Measurements from ENCODE around the gene BCKDK. TPM values are rescaled to one million over a fixed set of nuclear protein-coding genes. Genes with fewer than 3 reads are reported as not detected.

Gene BCKDK
- polyA plus RNA-seq, 1 of the 3 experiments (the other 2 are of a cell fraction) = 73.2 TPM

DNA sequence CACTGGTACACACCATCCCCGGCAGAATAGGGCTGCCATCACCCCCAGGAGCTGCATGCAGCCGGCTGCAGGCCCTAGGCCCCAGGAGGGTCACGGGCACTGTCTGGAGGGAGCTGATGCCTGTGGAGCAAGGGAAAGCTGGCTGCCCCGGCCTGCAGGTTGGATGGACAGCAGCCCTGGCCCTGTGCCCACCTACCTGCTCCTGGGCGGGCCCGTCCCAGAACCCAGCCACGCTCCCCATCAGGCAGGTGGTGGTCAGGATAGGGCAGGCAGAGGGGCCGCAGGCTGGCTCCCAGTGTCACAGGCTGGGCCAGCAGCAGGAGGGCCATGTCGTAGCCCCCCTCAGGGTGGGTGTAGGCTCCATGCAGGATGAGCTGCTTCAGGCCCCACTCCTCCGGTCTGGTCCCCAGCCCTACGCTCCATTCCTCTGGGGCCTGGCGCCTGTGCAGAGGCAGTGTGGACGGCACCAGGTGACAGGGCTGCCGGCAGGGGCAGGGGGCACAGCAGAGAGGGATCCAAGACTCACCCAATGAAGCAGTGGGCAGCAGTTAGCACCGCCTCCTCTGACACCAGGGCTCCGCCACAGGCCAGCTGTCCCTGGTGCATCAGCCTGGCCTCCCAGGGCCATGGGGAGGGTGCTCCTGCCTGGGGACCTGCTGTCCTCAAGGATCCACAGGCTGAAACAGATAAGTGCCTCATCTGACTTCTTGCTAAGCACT lies 23.4 kb upstream of the BCKDK start (continued):
- TF ChIP-seq, protein P1, sequence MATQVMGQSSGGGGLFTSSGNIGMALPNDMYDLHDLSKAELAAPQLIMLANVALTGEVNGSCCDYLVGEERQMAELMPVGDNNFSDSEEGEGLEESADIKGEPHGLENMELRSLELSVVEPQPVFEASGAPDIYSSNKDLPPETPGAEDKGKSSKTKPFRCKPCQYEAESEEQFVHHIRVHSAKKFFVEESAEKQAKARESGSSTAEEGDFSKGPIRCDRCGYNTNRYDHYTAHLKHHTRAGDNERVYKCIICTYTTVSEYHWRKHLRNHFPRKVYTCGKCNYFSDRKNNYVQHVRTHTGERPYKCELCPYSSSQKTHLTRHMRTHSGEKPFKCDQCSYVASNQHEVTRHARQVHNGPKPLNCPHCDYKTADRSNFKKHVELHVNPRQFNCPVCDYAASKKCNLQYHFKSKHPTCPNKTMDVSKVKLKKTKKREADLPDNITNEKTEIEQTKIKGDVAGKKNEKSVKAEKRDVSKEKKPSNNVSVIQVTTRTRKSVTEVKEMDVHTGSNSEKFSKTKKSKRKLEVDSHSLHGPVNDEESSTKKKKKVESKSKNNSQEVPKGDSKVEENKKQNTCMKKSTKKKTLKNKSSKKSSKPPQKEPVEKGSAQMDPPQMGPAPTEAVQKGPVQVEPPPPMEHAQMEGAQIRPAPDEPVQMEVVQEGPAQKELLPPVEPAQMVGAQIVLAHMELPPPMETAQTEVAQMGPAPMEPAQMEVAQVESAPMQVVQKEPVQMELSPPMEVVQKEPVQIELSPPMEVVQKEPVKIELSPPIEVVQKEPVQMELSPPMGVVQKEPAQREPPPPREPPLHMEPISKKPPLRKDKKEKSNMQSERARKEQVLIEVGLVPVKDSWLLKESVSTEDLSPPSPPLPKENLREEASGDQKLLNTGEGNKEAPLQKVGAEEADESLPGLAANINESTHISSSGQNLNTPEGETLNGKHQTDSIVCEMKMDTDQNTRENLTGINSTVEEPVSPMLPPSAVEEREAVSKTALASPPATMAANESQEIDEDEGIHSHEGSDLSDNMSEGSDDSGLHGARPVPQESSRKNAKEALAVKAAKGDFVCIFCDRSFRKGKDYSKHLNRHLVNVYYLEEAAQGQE (IDR thresholded peaks at IDR 0.05; ENCODE audit: low read depth, low read length) = no peak
- TF ChIP-seq EP300 (IDR thresholded peaks at IDR 0.05; ENCODE audit: borderline replicate concordance in 1 of 2, low read depth in 1 of 2, low read length in 1 of 2) = no peak

DNA sequence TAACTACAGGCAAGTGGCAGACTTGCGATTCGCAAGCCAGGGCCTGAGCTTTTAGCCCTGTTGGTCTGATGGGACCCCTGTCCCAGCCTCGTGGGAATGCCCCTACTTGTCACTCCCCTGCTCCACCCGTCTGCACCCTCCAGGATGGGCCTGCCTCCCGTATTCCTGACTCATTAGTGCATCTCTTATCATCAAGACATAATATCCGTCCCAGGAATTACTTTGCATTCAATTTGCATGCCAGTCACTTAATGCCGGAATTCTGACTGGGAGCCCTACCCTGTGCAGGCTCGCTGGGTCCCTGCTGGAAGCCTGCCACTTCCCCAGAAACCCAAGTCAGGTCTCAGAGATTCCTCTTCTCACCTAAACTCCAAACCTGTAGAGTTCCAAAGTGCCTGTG lies 22.8 kb upstream of the BCKDK start:
- TF ChIP-seq JUND (IDR thresholded peaks at IDR 0.05) (no peak), FOSL2 (IDR thresholded peaks at IDR 0.05; ENCODE audit: borderline replicate concordance, low read depth) (no peak), TAF1 (IDR thresholded peaks at IDR 0.05; ENCODE audit: borderline replicate concordance, low read depth, low read length) (no peak), EP300 (IDR thresholded peaks at IDR 0.05; ENCODE audit: borderline replicate concordance in 1 of 2, low read depth in 1 of 2, low read length in 1 of 2) (no peak), YY1 (IDR thresholded peaks at IDR 0.05; ENCODE audit: low read depth) (no peak), GATA2 (CRISPR knock-in tag; IDR thresholded peaks at IDR 0.05) (no peak), NFIC (IDR thresholded peaks at IDR 0.05; ENCODE audit: borderline replicate concordance) (no peak), GABPA (IDR thresholded peaks at IDR 0.05; ENCODE audit: low read depth) (no peak), MEF2A (IDR thresholded peaks at IDR 0.05; ENCODE audit: borderline replicate concordance, low read depth) (no peak), POLR2AphosphoS5 (IDR thresholded peaks at IDR 0.05; ENCODE audit: low read depth, low read length) (no peak), TCF12 (IDR thresholded peaks at IDR 0.05) (no peak), RFX5 (IDR thresholded peaks at IDR 0.05; ENCODE audit: low read length) (no peak)
- TF ChIP-seq, protein P2, sequence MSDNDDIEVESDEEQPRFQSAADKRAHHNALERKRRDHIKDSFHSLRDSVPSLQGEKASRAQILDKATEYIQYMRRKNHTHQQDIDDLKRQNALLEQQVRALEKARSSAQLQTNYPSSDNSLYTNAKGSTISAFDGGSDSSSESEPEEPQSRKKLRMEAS (IDR thresholded peaks at IDR 0.05; ENCODE audit: low read depth) = no peak
- TF ChIP-seq, protein P3, sequence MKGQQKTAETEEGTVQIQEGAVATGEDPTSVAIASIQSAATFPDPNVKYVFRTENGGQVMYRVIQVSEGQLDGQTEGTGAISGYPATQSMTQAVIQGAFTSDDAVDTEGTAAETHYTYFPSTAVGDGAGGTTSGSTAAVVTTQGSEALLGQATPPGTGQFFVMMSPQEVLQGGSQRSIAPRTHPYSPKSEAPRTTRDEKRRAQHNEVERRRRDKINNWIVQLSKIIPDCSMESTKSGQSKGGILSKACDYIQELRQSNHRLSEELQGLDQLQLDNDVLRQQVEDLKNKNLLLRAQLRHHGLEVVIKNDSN (IDR thresholded peaks at IDR 0.05; ENCODE audit: borderline replicate concordance, low read depth) = no peak
- TF ChIP-seq, protein P4, sequence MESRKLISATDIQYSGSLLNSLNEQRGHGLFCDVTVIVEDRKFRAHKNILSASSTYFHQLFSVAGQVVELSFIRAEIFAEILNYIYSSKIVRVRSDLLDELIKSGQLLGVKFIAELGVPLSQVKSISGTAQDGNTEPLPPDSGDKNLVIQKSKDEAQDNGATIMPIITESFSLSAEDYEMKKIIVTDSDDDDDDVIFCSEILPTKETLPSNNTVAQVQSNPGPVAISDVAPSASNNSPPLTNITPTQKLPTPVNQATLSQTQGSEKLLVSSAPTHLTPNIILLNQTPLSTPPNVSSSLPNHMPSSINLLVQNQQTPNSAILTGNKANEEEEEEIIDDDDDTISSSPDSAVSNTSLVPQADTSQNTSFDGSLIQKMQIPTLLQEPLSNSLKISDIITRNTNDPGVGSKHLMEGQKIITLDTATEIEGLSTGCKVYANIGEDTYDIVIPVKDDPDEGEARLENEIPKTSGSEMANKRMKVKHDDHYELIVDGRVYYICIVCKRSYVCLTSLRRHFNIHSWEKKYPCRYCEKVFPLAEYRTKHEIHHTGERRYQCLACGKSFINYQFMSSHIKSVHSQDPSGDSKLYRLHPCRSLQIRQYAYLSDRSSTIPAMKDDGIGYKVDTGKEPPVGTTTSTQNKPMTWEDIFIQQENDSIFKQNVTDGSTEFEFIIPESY (IDR thresholded peaks at IDR 0.05; ENCODE audit: borderline replicate concordance, low read depth) = no peak
- POLR2A ChIA-PET = interaction anchor here (1.2 to 2.1 kb wide), 3 partner anchors 9 to 32 kb away, joined by 5 to 8 read pairs (median 5); partner anchors contain the start of genes KAT8, ZNF646 and ZNF668
- H3K9ac ChIP-seq = no peak overlapping the region
- no peaks in the 10 kb centered on the region for H3K9me2 ChIP-seq
- no peaks in the 10 kb centered on the region for H3K27me3 ChIP-seq (ENCODE audit: insufficient read depth)
- CTCF ChIA-PET = interaction anchor here (3.0 kb wide), 1 partner anchor 57 kb away, joined by 12 read pairs; no protein-coding TSS in a partner anchor
- DNase-seq = no peak
- WGBS (ENCODE audit: low lambda C conversion rate) = 87% methylated on average over 8 of the region's 8 CpGs
- no peaks in the 10 kb centered on the region for H3F3A ChIP-seq (replicated peaks; ENCODE audit: insufficient read depth)
- H3K4me3 ChIP-seq (ENCODE audit: low read depth in 2 of 2, low read length in 1 of 2) = no peak overlapping the region
- H3K9me3 ChIP-seq = no peaks in the 10 kb centered on the region
- H3K4me1 ChIP-seq (ENCODE audit: control insufficient read depth in 1 of 2, insufficient read depth in 2 of 2, low read depth in 1 of 2, low read length in 1 of 2) = peaks cover 0 to 1% of the 10 kb centered on the region in 2 experiments; a peak in 2 of 4 replicates
- H4K20me1 ChIP-seq (ENCODE audit: insufficient read depth) = peaks cover 8% of the 10 kb centered on the region; the same call in 1 of the 2 replicates
- no peak overlapping the region for H3K27ac ChIP-seq (ENCODE audit: low read depth in 2 of 2, low read length in 1 of 2)
- no peak overlapping the region for H2AFZ ChIP-seq (ENCODE audit: low read depth)
- H3K36me3 ChIP-seq (replicated peaks in 1 of 2; ENCODE audit: control insufficient read depth in 1 of 2, insufficient read depth in 2 of 2, low read length in 1 of 2) = peaks cover 16 to 43% of the 10 kb centered on the region in 2 experiments
- no peak overlapping the region for H3K4me2 ChIP-seq
- peaks cover 35% of the 10 kb centered on the region; the same call in 1 of the 2 replicates for H3K79me2 ChIP-seq (ENCODE audit: insufficient read depth)
